HEK293 (cell line): ENCODE results near the gene GFOD1.

Experiments
- CTCF ChIA-PET: fragments of 350-600 bp; formaldehyde crosslinking; extraction: SDS; loops from one replicate; lab custom pipeline; 2021; ENCODE audit warnings: antibody characterized with exemption; lab: Yijun Ruan, JAX
- POLR2A ChIA-PET: fragments of 300-600 bp; formaldehyde crosslinking; extraction: SDS; loops from one replicate; lab custom pipeline; 2020; ENCODE audit warnings: antibody characterized with exemption, inconsistent platforms; lab: Yijun Ruan, JAX
- H3K27ac ChIP-seq: fragments of 200-500 bp; sonication (Bioruptor generic); 2 replicates; pipeline ENCODE4 v1.5.1; 2014; ENCODE audit warnings: low read depth, low read length, control low read depth, inconsistent platforms; ENCODE audit errors: extremely low read depth
- H3K36me3 ChIP-seq, 2 experiments: fragments of 200-500 bp in 1 of 2; sonication (Bioruptor generic) in 1 of 2; 1 replicate in 1 of 2; 2 replicates in 1 of 2; pipeline ENCODE4 v1.5.1; 2014 to 2017; ENCODE audit warnings: inconsistent platforms in 2 of 2, low read length in 2 of 2; ENCODE audit not compliant: control insufficient read depth in 2 of 2, insufficient read depth in 1 of 2
- H3K4me1 ChIP-seq: fragments of 200-500 bp; sonication (Bioruptor generic); 2 replicates; pipeline ENCODE4 v1.5.1; 2014; ENCODE audit warnings: mild to moderate bottlenecking, low read length, inconsistent platforms; ENCODE audit not compliant: control insufficient read depth, insufficient read depth
- H3K4me3 ChIP-seq: 2 replicates; pipeline ENCODE4 v1.5.1; 2011; ENCODE audit warnings: low read depth, mild to moderate bottlenecking, control low read depth, low read length, moderate library complexity
- H3K9me3 ChIP-seq: fragments of 200-500 bp; sonication (Bioruptor generic); 2 replicates; pipeline ENCODE4 v1.5.1; 2014; ENCODE audit warnings: low read depth, low read length, inconsistent platforms; ENCODE audit not compliant: control insufficient read depth, insufficient read depth
- KLF8 ChIP-seq: fragments of 450-650 bp; formaldehyde crosslinking; IDR thresholded peaks from 2 replicates; pipeline ENCODE4 v1.5.1; 2016; ENCODE audit warnings: missing biosample characterization, missing genetic modification characterization
- MZF1 ChIP-seq: fragments of 450-650 bp; formaldehyde crosslinking; IDR thresholded peaks from 2 replicates; pipeline ENCODE4 v1.5.1; 2017; ENCODE audit warnings: missing biosample characterization, missing genetic modification characterization, borderline replicate concordance
- SCRT2 ChIP-seq: fragments of 450-650 bp; formaldehyde crosslinking; IDR thresholded peaks from 2 replicates; pipeline ENCODE4 v1.5.1; 2016; ENCODE audit warnings: missing biosample characterization, missing genetic modification characterization
- SETDB1 ChIP-seq: IDR thresholded peaks from one replicate; pipeline ENCODE4 v1.6.1; 2017; ENCODE audit warnings: mild to moderate bottlenecking, low read length, moderate library complexity, mixed read lengths; ENCODE audit not compliant: insufficient read length
- SP2 ChIP-seq: fragments of 450-650 bp; formaldehyde crosslinking; IDR thresholded peaks from 2 replicates; pipeline ENCODE4 v1.5.1; 2016; ENCODE audit warnings: missing biosample characterization, missing genetic modification characterization
- TRIM28 ChIP-seq: IDR thresholded peaks from 2 replicates; pipeline ENCODE4 v1.6.1; 2011; ENCODE audit warnings: low read length, control low read depth, borderline replicate concordance
- YY2 ChIP-seq: fragments of 450-650 bp; formaldehyde crosslinking; IDR thresholded peaks from 2 replicates; pipeline ENCODE4 v1.5.1; 2016; ENCODE audit warnings: missing biosample characterization, missing genetic modification characterization
- ZBTB1 ChIP-seq: fragments of 450-650 bp; formaldehyde crosslinking; IDR thresholded peaks from 2 replicates; pipeline ENCODE4 v1.5.1; 2016; ENCODE audit warnings: missing biosample characterization, missing genetic modification characterization
- ZBTB20 ChIP-seq: fragments of 450-650 bp; formaldehyde crosslinking; IDR thresholded peaks from 2 replicates; pipeline ENCODE4 v1.5.1; 2016; ENCODE audit warnings: missing biosample characterization, missing genetic modification characterization
- ZFP3 ChIP-seq: fragments of 450-650 bp; formaldehyde crosslinking; IDR thresholded peaks from 2 replicates; pipeline ENCODE4 v1.5.1; 2016; ENCODE audit warnings: low read depth, missing biosample characterization, missing genetic modification characterization
- ZIC2 ChIP-seq: fragments of 450-650 bp; formaldehyde crosslinking; IDR thresholded peaks from 2 replicates; pipeline ENCODE4 v1.5.1; 2016; ENCODE audit warnings: missing biosample characterization, missing genetic modification characterization
- ZNF239 ChIP-seq: fragments of 450-650 bp; formaldehyde crosslinking; IDR thresholded peaks from 2 replicates; pipeline ENCODE4 v1.5.1; 2016; ENCODE audit warnings: missing biosample characterization, missing genetic modification characterization
- ZNF324 ChIP-seq: fragments of 450-650 bp; formaldehyde crosslinking; IDR thresholded peaks from 2 replicates; pipeline ENCODE4 v1.5.1; 2016; ENCODE audit warnings: missing biosample characterization, missing genetic modification characterization
- ZNF354C ChIP-seq: fragments of 450-650 bp; formaldehyde crosslinking; IDR thresholded peaks from 2 replicates; pipeline ENCODE4 v1.5.1; 2016; ENCODE audit warnings: missing biosample characterization, missing genetic modification characterization, low read depth, borderline replicate concordance
- ZNF391 ChIP-seq: fragments of 450-650 bp; formaldehyde crosslinking; IDR thresholded peaks from 2 replicates; pipeline ENCODE4 v1.5.1; 2016; ENCODE audit warnings: low read depth, missing biosample characterization, missing genetic modification characterization, borderline replicate concordance
- ZNF404 ChIP-seq: fragments of 450-650 bp; formaldehyde crosslinking; IDR thresholded peaks from 2 replicates; pipeline ENCODE4 v1.5.1; 2017; ENCODE audit warnings: missing biosample characterization, missing genetic modification characterization
- ZNF48 ChIP-seq: fragments of 450-650 bp; formaldehyde crosslinking; IDR thresholded peaks from 2 replicates; pipeline ENCODE4 v1.5.1; 2016; ENCODE audit warnings: missing biosample characterization, missing genetic modification characterization
- ZNF521 ChIP-seq: fragments of 450-650 bp; formaldehyde crosslinking; IDR thresholded peaks from 2 replicates; pipeline ENCODE4 v1.5.1; 2017; ENCODE audit warnings: missing biosample characterization, mild to moderate bottlenecking, missing genetic modification characterization
- ZNF596 ChIP-seq: fragments of 450-650 bp; IDR thresholded peaks from 2 replicates; pipeline ENCODE4 v1.5.0; 2018; ENCODE audit warnings: missing biosample characterization, mild to moderate bottlenecking, missing genetic modification characterization, moderate library complexity
- ZNF76 ChIP-seq: fragments of 450-650 bp; formaldehyde crosslinking; IDR thresholded peaks from 2 replicates; pipeline ENCODE4; 2016; ENCODE audit warnings: low read depth, missing biosample characterization, missing genetic modification characterization, borderline replicate concordance
- ZNF830 ChIP-seq: fragments of 450-650 bp; IDR thresholded peaks from 2 replicates; pipeline ENCODE4 v1.5.0; 2018; ENCODE audit warnings: missing biosample characterization, missing genetic modification characterization, low read depth, mild to moderate bottlenecking, moderate library complexity
- ZSCAN16 ChIP-seq: fragments of 450-650 bp; formaldehyde crosslinking; IDR thresholded peaks from 2 replicates; pipeline ENCODE4 v1.5.1; 2016; ENCODE audit warnings: missing biosample characterization, missing genetic modification characterization
- ZSCAN30 ChIP-seq: fragments of 450-650 bp; IDR thresholded peaks from 2 replicates; pipeline ENCODE4 v1.5.1; 2018; ENCODE audit warnings: missing biosample characterization, mild to moderate bottlenecking, missing genetic modification characterization, moderate library complexity
- TF ChIP-seq, protein P1 (sequence below): fragments of 450-650 bp; formaldehyde crosslinking; IDR thresholded peaks from 2 replicates; pipeline ENCODE4 v1.5.1; 2017; ENCODE audit warnings: missing biosample characterization, missing genetic modification characterization
- TF ChIP-seq, protein P2 (sequence below): fragments of 450-650 bp; formaldehyde crosslinking; IDR thresholded peaks from 2 replicates; pipeline ENCODE4 v1.5.1; 2016; ENCODE audit warnings: missing biosample characterization, missing genetic modification characterization
- TF ChIP-seq, protein P3 (sequence below): fragments of 450-650 bp; formaldehyde crosslinking; IDR thresholded peaks from 2 replicates; pipeline ENCODE4 v1.5.1; 2017; ENCODE audit warnings: missing biosample characterization, missing genetic modification characterization
- TF ChIP-seq, protein P4 (sequence below): fragments of 450-650 bp; formaldehyde crosslinking; IDR thresholded peaks from 2 replicates; pipeline ENCODE4 v1.5.1; 2016; ENCODE audit warnings: missing biosample characterization, missing genetic modification characterization

Gene GFOD1

DNA sequence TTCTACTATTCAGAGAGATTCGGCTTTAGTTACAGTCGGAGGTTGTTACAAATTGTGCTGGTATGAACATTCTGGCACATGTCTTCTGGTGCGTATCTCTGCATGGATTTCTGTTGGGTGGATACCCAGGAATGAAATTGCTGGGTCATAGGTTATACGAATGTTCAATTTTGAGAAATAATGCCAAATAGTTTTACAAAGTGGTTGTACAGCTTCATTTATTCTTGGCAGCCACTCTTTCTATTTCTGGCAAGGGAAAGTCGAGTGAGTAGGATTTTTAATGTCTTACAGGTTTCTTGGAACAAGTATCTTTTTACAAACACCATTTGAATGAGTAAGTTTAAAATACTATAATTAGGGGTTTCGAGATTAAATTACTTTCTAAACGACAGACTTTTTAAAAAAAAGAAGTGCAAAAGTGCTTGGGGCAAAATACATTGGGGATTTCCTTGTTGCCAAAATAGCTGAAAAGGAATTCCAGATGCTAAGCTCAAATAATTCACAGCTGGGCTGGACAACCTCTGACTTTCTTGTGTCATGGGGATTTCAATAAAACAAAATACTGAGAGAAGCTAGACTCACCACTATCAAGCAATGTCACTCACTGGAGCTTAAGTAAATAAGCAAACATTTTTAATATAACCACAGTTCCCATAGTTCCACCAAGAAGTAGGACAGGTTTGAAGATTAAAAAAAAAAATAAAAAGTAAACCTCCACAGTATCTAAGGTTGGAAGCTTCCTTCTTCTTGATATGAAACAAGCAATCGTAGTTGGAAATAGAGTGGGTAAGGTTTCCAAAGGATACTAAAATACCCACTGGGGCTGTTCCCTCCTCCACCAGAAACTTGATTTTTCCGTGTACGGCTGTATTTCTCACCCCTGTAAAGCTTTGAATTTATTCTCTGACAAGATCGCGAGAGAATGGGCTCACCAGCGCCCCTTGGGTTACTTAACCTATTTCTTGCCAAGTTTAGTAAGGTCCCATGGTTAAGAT lies 21.6 kb upstream of the GFOD1 start:
- TF ChIP-seq SETDB1 = no peak
- TF ChIP-seq ZBTB20 = no peak
- no peak for TF ChIP-seq SCRT2 (tag by site-specific recombination)
- TF ChIP-seq SP2 (tag by site-specific recombination) = no peak
- no peak for TF ChIP-seq TRIM28
- no peak for TF ChIP-seq YY2
- TF ChIP-seq ZNF239 (tag by site-specific recombination) = no peak
- no peak for TF ChIP-seq ZNF830 (tag by site-specific recombination)
- no peak for TF ChIP-seq ZSCAN16 (tag by site-specific recombination)
- TF ChIP-seq, protein P1, sequence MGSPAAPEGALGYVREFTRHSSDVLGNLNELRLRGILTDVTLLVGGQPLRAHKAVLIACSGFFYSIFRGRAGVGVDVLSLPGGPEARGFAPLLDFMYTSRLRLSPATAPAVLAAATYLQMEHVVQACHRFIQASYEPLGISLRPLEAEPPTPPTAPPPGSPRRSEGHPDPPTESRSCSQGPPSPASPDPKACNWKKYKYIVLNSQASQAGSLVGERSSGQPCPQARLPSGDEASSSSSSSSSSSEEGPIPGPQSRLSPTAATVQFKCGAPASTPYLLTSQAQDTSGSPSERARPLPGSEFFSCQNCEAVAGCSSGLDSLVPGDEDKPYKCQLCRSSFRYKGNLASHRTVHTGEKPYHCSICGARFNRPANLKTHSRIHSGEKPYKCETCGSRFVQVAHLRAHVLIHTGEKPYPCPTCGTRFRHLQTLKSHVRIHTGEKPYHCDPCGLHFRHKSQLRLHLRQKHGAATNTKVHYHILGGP = no peak
- TF ChIP-seq KLF8 = no peak
- TF ChIP-seq ZNF391 (tag by site-specific recombination) = no peak
- no peak for TF ChIP-seq ZNF404 (tag by site-specific recombination)
- TF ChIP-seq ZNF521 = no peak
- TF ChIP-seq ZSCAN30 (tag by site-specific recombination) = no peak
- no peak for TF ChIP-seq ZFP3 (tag by site-specific recombination)
- TF ChIP-seq ZNF76 (tag by site-specific recombination) = no peak
- no peak for TF ChIP-seq ZNF48 (tag by site-specific recombination)
- no peak for TF ChIP-seq ZBTB1 (tag by site-specific recombination)
- TF ChIP-seq, protein P2, sequence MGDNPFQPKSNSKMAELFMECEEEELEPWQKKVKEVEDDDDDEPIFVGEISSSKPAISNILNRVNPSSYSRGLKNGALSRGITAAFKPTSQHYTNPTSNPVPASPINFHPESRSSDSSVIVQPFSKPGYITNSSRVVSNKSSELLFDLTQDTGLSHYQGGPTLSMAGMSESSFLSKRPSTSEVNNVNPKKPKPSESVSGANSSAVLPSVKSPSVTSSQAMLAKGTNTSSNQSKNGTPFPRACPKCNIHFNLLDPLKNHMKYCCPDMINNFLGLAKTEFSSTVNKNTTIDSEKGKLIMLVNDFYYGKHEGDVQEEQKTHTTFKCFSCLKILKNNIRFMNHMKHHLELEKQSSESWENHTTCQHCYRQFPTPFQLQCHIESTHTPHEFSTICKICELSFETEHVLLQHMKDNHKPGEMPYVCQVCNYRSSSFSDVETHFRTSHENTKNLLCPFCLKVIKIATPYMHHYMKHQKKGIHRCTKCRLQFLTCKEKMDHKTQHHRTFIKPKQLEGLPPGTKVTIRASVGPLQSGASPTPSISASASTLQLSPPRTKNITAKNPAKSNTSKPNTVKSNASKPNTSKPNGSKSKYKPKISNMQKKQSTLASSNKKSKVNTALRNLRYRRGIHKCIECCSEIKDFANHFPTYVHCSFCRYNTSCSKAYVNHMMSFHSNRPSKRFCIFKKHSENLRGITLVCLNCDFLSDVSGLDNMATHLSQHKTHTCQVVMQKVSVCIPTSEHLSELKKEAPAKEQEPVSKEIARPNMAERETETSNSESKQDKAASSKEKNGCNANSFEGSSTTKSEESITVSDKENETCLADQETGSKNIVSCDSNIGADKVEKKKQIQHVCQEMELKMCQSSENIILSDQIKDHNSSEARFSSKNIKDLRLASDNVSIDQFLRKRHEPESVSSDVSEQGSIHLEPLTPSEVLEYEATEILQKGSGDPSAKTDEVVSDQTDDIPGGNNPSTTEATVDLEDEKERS (tag by site-specific recombination) = no peak
- ChIA-PET CTCF (interaction anchor here (0.5 to 0.7 kb wide), 3 partner anchors 53 to 171 kb away, joined by 3 to 5 read pairs (median 4); no protein-coding TSS in a partner anchor), POLR2A (no interaction called here)
- no peak overlapping the region for H3K27ac ChIP-seq
- no peaks in the 10 kb centered on the region for H3K4me1 ChIP-seq
- H3K36me3 ChIP-seq = no peaks in the 10 kb centered on the region
- H3K4me3 ChIP-seq = no peak overlapping the region
- H3K9me3 ChIP-seq = no peaks in the 10 kb centered on the region

DNA sequence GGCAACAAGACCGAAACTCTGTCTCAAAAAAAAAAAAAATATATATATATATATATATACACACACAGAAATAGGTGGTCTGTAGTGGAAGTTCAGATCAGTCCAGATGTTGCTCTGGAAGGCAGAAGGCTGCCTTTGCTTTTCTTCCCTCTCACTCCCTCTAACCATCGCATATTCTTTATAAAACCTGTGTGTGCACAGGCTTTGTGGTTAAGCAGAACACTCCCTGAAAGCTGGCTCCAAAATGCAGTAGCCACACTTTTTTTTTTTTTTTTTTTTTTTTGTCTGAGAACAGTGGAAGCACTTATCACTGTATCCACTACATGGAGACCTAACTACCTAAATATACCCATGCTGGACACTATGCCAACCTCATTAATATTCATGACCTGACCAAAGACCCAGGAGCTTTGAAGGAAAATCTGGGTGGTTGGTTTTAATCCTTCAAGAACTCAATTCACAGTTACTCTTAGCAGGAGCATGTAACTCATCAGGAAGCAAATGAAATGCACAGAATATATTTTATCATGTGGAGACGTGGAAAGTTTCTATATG lies 20.0 kb upstream of the GFOD1 start:
- Histone ChIP-seq H3K9me3 (no peaks in the 10 kb centered on the region), H3K36me3 (no peaks in the 10 kb centered on the region), H3K4me3 (no peak overlapping the region), H3K27ac (no peak overlapping the region), H3K4me1 (no peaks in the 10 kb centered on the region)
- CTCF ChIA-PET = no interaction called here
- TF ChIP-seq ZNF596 (no peak), ZNF324 (no peak), ZNF391 (tag by site-specific recombination) (no peak), ZIC2 (tag by site-specific recombination) (no peak), MZF1 (no peak), ZNF354C (tag by site-specific recombination) (no peak)
- TF ChIP-seq, protein P3, sequence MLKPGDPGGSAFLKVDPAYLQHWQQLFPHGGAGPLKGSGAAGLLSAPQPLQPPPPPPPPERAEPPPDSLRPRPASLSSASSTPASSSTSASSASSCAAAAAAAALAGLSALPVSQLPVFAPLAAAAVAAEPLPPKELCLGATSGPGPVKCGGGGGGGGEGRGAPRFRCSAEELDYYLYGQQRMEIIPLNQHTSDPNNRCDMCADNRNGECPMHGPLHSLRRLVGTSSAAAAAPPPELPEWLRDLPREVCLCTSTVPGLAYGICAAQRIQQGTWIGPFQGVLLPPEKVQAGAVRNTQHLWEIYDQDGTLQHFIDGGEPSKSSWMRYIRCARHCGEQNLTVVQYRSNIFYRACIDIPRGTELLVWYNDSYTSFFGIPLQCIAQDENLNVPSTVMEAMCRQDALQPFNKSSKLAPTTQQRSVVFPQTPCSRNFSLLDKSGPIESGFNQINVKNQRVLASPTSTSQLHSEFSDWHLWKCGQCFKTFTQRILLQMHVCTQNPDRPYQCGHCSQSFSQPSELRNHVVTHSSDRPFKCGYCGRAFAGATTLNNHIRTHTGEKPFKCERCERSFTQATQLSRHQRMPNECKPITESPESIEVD (tag by site-specific recombination) = no peak
- TF ChIP-seq, protein P4, sequence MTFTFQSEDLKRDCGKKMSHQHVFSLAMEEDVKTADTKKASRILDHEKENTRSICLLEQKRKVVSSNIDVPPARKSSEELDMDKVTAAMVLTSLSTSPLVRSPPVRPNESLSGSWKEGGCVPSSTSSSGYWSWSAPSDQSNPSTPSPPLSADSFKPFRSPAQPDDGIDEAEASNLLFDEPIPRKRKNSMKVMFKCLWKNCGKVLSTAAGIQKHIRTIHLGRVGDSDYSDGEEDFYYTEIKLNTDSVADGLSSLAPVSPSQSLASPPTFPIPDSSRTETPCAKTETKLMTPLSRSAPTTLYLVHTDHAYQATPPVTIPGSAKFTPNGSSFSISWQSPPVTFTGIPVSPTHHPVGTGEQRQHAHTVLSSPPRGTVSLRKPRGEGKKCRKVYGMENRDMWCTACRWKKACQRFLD (tag by site-specific recombination) = no peak
- POLR2A ChIA-PET = interaction anchor here (0.6 kb wide), 1 partner anchor 107 kb away, joined by 5 read pairs; no protein-coding TSS in a partner anchor
